AG10803 (cell line): ENCODE measurements around the gene MCRIP2.

Source experiments
- DNase-seq: peaks from one replicate; pipeline ENCODE4 v3.0.0; 2010; ENCODE audit warnings: low read depth
- H3K4me3 ChIP-seq: 2 replicates; pipeline ENCODE4 v1.5.1; 2011; ENCODE audit warnings: mild to moderate bottlenecking, low read length, control low read depth
- TF ChIP-seq, protein P1 (sequence below): conservative IDR thresholded peaks from 2 replicates; pipeline ENCODE4 v1.5.1; 2011; ENCODE audit warnings: mild to moderate bottlenecking, low read length, control low read depth, inconsistent platforms

MCRIP2 gene

DNA sequence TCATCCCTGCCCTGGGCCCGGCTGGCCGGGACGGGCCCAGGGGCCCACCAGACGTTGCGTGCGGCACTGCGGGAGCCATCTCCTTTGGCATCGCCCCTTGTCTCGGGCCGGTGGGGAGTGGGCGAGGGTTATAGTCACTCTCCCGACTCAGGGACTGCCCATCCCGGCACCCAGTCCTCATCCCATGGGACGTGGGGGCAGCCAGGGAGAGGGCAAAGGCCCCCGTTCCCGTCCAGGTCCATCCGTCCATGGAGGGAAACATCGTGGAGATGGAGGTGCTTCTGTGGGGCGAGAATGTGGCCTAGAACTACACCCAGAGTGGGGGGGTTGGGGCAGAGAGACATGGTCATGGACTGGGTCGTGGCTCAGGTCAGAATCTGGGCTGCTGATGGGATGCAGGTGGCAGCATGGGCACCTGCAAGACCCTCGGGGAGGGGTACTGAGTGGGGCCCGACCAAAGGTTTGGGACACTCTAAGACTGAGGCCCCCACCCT, 5.1 kb downstream of the MCRIP2 start:
- no peak overlapping the region for H3K4me3 ChIP-seq
- DNase-seq: no peak
- TF ChIP-seq, protein P1, sequence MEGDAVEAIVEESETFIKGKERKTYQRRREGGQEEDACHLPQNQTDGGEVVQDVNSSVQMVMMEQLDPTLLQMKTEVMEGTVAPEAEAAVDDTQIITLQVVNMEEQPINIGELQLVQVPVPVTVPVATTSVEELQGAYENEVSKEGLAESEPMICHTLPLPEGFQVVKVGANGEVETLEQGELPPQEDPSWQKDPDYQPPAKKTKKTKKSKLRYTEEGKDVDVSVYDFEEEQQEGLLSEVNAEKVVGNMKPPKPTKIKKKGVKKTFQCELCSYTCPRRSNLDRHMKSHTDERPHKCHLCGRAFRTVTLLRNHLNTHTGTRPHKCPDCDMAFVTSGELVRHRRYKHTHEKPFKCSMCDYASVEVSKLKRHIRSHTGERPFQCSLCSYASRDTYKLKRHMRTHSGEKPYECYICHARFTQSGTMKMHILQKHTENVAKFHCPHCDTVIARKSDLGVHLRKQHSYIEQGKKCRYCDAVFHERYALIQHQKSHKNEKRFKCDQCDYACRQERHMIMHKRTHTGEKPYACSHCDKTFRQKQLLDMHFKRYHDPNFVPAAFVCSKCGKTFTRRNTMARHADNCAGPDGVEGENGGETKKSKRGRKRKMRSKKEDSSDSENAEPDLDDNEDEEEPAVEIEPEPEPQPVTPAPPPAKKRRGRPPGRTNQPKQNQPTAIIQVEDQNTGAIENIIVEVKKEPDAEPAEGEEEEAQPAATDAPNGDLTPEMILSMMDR: no peak

DNA sequence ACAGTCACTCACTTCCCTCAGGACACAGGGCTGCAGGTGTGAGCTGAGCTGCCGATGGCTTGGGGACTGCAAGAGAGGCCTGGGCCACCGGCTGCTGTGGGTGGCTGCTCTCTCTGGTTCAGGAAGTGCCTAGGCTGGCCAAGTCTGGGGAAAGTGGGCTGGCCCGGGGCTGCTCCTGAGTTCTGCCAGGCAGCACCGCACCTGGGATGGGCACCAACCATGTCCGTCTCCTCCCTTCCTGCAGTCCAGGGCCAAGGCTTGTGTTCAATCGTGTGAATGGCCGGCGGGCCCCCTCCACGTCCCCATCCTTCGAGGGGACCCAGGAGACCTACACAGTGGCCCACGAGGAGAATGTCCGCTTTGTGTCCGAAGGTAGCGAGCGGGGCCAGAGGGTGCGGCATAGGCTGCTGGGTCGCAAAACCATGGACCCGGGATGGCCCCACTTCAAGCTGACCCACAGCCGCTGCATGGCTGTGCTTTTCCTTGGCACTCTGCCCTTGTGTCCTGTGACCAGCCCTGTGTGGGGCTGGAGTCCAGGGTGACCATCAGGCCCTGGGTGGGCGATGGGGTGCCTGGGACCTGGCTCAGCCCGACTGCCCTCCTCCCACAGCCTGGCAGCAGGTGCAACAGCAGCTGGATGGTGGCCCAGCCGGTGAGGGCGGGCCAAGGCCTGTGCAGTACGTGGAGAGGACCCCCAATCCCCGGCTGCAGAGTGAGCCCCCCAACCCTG, 5.7 kb downstream of the MCRIP2 start:
- H3K4me3 ChIP-seq: no peak overlapping the region
- DNase-seq: no peak
- TF ChIP-seq, protein P1: no peak

DNA sequence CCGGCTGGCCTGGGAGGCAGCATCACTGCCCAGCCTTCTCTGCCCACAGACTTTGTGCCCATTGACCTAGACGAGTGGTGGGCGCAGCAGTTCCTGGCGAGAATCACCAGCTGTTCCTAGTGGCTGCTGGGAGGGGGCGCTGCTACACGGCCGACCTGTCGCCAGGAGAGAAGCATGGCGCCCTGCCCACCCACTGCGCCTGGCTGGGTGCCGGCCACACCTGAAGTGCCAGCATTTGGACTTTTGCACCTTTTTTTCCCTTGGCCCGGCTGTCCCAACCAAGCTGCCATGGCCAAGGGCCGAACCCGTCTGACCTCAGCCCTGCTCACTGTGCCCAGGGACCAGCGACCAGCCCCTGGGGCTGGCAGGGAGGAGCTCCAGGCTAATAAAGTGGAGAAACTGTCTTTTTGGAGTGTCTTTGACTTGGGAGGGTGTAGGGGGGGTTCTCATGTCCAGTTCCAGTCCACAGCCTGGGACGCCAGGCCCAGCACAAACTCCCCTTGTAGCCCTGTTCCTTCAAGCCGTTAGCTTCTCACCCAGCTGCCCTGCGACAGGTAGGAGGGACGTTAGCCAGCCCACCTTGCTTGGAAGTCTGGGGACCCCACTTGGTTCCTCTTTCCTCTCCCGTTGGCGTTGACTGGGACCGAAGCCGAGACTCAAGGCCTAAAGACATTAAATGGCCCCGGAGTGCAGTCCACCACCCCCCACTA, 6.6 kb downstream of the MCRIP2 start:
- DNase-seq: peak; percentile 25
- H3K4me3 ChIP-seq: peak overlapping the region; percentile 77
- TF ChIP-seq, protein P1: peak; percentile 41

DNA sequence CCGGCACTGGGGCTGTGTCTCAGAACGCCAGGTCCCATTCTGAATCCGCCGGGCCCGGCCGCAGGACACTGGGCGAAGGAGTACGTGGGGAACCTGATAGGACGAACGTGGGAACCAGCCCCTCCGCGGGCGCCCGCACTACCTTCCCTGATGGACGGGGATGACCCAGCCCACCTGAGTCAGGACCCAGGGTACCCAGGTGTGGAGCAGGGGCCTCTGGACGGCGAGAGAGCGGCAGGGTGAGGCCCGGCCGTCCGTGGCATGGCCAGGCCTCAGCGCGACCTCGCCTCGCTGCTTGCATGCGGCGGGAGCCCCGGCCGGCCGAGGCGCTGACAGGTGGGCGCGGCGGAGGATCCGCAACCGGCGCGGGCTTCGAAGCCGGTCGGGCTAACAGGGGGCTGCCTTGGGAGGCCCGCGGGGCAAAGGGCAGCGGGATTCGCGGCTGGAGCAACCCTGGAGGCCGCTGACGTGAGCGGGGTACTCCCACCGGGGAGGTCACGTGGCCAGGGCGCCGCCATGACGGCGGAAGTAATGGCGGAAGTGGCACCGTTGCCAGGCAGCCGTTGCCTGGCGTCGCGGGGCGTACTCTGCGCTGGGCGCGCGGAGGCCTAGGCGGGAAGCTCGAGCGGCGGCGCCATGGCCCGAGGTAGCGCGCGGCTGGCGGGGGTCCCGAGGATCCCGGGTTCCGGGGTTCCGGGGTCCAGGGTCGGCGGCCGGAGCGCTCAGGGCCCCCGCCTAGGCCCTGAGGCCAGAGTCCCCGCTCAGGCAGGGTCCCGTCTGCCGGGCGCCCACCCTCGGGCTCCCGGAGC, 7.4 kb downstream of the MCRIP2 start, which contains the start of gene WDR90:
WDR90 (plus strand) TSS at position 585 of the 809 bp plus-strand sequence; CDS start at position 637, 52 bp downstream.
- TF ChIP-seq, protein P1: no peak
- peak; percentile 89 for DNase-seq
- peak within 1 kb of the TSS; percentile 77 for H3K4me3 ChIP-seq

DNA sequence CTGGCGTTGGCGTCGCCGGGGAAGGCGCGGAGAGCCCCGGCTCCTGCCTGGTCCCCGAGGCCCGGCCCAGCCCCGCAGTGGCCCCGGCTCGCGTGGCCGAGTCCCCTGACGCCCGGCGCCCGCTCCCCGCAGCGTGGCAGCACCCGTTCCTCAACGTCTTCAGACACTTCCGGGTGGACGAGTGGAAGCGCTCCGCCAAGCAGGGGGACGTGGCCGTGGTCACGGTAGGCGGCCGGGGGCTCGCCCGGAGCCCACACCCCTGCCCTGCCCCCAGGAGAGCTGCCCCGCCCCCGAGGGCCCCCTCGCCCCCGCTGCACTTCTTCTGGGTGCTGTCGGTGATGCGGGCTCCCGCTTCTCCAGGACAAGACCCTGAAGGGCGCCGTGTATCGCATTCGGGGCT, 8.0 kb downstream of the MCRIP2 start:
- DNase-seq: no peak
- TF ChIP-seq, protein P1: no peak

DNA sequence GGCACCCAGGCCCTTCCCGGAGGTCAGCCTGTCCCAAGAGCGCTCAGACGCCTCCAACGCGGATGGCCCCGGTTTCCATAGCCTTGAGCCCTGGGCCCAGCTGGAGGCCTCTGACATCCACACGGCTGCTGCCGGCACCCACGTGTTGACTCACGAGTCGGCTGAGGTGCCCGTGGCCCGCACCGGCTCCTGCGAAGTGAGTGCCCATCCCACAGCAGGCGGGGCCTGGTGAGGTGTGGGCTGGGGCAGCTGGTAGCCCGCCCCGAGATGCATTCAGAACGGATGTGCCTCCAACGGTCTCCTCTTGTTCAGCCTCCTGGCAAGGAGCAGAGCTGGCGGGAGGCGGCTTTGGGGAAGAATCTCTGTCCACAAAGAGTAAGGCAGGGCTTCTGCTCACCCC, 10.2 kb downstream of the MCRIP2 start:
- TF ChIP-seq, protein P1: no peak
- no peak overlapping the region for H3K4me3 ChIP-seq
- DNase-seq: no peak

More for the DNA sequence above, 8.0 kb downstream of the MCRIP2 start:
- peak overlapping the region; percentile 77 for H3K4me3 ChIP-seq
